ENCODE data around the gene TXNDC16. TPM values are rescaled to one million over a fixed set of nuclear protein-coding genes. Genes with fewer than 3 reads are reported as not detected.
"Not testable (repeated sequence)": the region's sequence is repeated elsewhere in the genome, so short reads cannot be mapped to it uniquely, and the experiment has no call there.

TXNDC16 gene
- total RNA-seq, 1 donor from 2014 or later = 77.9 TPM

DNA sequence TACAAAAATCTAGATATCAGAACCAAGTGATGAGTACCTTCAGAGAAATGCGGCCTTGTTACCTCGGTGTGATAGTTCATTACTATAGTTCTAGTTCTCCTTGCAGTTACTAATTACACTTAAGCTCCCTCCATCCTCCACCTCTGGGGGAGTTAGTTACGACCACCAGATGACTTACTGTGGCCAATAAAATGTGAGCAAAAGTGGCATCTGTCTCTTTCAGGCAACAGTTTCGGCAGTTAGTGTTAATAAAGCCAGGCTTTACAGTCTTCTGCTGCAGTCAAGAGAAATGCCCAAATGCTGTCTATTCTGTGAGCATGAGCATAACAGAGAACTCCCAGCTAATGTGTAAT lies 6.0 kb downstream of the TXNDC16 start:
- no peak for DNase-seq (ENCODE audit: low spot score in 2 of 2)
- no peak for FAIRE-seq

DNA sequence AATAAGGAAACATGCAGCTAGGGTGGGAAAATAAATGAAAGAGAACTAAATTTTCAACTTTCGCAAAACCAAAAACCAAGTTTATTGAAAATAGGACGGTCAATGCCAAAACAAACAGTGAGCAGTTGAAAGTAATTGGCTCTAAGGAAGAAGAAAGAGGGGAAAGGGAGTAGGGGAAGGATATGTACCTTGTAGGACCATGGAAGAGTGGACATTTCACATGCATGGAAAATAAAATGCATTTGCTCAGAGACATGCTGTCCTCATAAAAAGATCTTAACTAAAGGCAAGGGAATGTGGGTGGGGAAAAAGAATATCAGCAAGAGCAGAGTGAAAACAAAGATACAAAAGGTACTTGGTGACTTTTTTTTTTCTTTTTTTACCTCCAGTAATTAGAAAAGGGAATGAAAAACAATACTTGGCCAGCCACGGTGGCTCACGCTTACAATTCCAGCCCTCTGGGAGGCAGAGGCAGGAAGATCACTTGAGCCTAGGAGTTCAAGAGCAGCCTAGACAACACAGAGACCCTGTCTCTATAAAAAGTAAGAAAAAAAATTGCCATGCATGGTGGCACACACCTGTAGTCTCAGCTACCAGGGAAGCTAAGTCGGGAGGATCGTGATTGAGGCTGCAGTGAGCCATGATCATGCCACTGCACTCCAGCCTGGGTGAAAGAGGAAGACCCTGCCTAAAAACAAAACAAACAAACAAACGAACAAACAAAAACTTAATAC lies 6.6 kb downstream of the TXNDC16 start:
- no peak for FAIRE-seq

DNA sequence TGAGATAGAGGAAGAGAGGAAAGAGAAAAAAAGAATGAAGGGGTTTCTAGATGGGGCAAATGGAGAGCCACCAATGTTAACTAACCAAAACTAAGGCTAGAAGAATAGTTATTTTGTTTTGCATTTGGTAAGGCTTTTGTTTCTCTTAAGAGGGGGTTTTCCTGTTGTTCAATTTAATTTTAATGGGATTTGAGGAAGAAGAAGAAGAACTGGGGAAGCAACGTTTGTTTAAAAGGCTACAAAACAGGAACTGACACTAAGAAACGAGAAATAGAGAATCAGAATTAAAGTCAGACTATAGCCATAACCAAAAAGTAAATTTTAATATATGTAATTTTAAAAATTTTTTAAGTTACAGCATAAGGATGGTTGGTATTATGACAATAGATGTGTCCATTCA lies 13.7 kb downstream of the TXNDC16 start:
- no peak for DNase-seq (ENCODE audit: low spot score in 2 of 2)
- FAIRE-seq = no peak

More for the DNA sequence above, 6.6 kb downstream of the TXNDC16 start:
- DNase-seq (ENCODE audit: low spot score in 2 of 2) = no peak

DNA sequence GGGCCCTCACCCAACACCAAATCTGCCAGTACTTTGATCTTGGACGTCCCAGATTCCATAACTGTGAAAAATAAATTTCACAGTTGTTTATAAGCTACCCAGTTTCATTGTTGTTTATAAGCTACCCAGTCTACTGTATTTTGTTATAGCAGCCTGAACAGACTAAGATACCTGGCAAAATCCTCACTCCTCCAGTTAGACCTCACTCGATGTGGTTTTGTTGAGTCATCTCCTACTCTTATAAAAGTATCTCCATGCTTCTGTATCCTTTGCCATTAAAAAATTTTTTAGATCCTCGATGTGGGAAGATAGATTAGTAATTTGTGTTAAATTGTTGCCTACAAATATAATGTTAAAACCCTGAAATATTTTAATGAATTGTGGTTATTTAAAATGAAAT lies 16.0 kb downstream of the TXNDC16 start:
- DNase-seq (ENCODE audit: low spot score in 2 of 2) = no peak
- FAIRE-seq = no peak

DNA sequence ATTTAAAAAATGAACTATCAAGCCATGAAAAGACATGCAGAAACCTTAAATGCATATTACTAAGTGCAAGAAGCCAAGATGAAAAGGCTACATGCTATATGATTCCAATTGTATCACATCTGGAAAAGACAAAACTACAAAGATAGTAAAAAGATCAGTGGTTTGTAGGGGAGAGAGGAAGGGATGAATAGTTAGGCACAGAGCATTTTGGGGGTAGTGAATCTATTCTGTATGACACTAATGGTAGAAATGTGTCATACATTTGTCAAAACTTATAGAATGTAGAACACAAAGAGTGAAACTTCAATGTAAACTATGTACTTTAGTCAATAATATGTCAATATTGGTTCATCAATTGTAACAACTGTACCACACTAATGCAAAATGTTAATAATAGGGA lies 20.8 kb downstream of the TXNDC16 start:
- no peak for FAIRE-seq
- DNase-seq (ENCODE audit: low spot score in 2 of 2) = no peak

DNA sequence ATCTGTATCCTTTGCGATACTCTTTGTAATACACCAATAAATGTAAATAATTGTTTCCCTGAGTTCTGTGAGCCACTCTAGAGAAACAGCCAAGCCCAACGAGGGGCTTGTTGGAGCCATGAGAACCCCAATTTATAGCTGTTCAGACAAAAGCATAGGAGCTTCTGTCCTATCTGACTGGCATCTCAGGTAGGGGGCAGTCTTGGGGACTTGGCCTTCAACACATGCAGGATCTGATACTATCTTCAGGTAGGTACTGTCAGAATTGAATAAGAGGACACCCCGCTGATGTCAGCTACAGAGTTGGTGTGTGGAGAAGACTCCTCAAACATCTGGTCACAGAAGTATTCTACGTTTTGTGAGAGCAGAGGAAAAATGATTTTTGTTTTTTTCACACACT lies 25.3 kb downstream of the TXNDC16 start:
- FAIRE-seq (no peak), DNase-seq (ENCODE audit: low spot score in 2 of 2) (no peak)

DNA sequence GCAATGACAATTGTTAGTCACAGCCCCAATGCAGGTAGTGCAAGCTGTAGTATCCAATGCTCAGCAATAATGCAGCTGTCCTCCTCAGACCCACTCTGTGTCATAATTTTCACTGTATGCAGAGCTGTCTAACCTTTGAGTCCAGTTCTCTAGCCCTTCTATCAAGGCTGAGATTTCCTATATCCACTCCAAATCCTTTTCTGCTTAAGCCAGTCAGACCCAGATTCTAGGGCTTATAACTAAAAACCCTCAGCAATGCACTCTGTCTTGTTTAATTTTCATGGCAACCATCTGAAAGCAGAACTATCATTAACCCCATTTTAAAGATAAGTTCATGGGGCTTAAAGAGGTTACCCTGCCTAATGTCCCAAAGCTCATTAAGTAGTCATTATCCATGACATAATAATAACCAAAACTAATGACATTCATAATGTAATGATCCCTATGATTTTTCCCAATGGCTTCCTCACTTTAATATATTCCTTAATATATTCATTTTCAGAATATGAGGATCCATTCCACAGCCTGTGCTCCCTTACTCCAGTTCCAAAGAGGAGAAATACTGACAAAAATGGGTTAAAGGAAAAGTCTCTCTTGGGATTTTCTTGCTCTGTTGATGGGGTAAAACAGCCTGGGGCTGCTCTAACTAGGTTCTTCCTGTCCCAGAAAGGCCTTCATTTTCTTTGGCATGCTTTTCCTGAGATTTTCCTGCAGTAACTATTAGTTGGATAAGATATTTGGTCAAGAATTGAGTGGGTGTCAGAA lies 29.5 kb downstream of the TXNDC16 start:
- DNase-seq (ENCODE audit: low spot score in 2 of 2) (no peak), FAIRE-seq (no peak)

DNA sequence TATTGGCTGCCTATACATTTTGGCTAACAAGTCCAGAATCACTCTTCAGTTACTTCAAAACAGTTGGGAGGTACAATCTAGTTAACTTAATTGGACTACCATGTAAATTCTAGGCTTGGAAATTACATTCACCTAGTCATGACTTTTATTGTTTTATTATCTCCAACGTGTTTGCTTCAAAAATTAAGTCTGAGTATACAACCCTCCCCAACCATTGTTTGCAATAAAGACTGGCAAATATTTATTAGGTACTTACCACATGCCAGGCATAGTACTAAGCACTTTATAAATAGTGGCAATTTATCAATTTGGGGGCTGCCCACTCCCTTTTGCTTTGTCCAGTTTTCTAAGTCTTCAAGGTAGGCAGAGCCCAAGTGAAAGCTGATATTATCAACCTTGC lies 30.3 kb downstream of the TXNDC16 start:
- no peak for FAIRE-seq
- DNase-seq (ENCODE audit: low spot score in 2 of 2) = no peak

DNA sequence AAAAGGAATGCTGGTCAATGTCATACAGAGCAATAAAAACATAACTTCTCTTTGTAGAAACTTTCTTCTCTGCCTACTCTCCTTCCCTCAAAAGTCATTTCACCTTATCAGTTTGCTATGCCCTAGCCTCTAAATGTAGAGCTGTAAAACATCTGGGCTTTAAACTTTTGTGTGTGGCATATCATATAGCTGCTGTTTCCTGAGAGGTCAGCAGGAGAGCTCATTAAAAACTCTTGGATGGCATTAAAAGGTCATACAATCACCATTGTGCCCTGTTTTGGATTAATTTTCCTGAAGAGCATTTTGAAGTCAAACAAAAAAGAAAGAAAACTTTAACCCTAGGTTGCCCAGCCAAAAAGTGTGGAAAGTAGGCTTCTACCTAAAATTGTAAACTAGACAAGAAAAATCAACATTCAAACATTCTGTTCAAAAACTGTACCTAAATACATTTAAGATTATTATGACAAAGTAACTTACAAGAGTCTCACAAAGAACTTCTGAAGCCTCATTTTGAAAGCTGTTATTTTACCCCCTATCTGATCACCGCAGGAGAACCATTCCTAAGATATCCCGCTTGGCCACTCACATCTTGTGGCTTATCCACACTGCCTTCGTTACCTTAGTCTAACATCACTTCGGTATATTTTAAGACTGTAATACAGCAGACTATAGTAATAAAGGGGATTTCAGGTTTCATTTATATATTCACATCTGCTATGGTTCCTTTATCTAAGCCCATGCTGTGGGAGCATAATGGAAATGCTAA lies 38.1 kb downstream of the TXNDC16 start:
- no peak for DNase-seq (ENCODE audit: low spot score in 2 of 2)
- FAIRE-seq = no peak

DNA sequence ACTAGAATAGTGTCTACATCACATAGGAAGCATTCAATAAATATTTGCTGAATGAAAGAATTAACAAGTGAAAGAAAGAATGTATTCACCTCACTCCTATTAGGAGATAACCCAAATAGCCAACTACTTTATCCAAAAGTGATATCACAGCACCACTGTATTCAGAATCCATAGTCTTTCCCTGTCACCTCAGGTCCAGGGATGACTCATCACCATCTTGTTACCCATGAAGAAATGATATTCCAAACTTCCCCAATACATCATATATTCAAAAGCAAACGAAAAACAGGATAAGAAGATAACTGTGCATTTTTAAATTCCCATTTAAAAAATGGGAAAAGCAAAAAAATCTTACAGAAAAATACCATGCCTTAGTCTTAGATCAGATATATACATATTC lies 39.1 kb downstream of the TXNDC16 start:
- FAIRE-seq (no peak), DNase-seq (ENCODE audit: low spot score in 2 of 2) (no peak)

DNA sequence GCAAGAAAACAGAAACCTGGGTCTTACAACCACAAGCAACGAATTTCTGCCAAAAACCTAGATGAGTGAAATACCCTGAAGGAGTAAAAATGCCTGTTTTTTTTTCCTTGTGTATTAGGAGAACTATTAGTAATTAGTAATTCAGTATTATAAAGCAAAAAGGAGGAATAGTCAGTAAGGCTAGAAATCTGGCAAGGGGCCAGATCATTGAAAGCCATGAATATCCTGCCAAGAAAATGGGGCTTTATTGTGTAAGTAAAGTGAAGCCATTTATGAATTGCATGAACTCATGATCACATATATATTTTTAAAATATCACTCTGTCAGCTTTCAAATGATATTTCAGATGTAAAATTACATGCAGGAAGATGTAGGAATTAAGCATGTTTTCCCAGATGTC lies 57.9 kb downstream of the TXNDC16 start:
- DNase-seq (ENCODE audit: low spot score in 2 of 2) (no peak), FAIRE-seq (no peak)

DNA sequence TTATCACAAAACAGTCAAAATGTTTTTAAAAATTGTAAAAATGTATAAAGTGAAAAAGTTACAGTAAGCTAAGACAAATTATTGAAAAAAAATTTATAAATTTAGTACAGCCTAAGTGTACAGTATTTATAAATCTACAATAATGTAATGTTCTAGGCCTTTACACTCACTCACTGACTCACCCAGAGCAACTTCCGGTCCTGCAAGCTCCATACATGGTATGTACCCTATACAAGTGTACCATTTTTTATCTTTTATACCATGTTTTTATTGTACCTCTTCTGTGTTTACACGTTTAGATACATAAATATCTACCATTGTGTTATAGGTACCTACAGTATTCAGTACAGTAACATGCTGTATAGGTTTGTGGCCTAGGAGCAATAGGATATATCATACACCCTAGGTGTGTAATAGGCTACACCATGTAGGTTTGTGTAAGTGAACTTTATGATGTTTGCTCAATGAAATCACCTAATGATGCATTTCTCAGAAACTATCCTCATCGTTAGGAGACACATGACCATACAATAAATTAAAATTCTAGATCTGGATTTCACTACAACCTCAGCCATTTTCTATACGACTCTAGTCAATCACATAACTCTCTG lies 66.8 kb downstream of the TXNDC16 start:
- no peak for DNase-seq (ENCODE audit: low spot score in 2 of 2)
- no peak for FAIRE-seq

DNA sequence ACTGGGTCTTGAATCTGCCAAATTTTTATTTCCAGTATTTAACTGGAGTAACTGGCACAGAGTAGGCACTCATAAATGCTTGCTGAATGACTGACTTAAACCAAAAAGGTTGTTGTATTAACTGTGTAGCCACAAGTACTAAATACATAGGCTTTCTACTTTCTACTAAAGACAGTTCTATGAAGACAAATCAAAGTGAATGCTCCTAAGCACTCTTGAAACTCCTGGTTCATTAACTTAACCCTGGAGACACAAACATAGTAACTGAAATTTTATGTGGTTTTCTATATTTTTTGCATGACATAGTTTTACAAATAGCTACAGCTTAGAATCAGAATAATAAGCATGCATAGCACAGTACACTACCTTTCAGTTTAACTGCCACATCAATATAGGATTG lies 70.4 kb downstream of the TXNDC16 start:
- FAIRE-seq (no peak), DNase-seq (ENCODE audit: low spot score in 2 of 2) (no peak)

DNA sequence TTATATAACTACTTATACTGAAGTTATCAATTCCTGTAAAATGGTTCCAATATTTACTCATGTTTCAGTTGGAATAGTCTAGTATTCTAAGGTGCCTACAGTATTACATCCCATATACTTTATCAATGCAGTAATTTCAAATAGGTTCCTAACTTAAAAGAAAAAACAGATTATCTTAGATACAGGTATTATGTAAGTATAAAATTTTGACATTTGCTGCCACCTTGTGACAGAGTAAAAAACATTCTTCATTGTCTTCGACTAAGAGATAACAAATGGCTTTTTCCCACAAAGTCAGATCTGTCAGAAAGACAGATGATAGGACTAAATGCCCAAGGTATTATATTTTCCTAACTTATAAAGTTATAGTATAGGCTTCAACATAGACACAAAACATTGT lies 78.7 kb downstream of the TXNDC16 start:
- DNase-seq (ENCODE audit: low spot score in 2 of 2) (no peak), FAIRE-seq (peak; percentile 28)

DNA sequence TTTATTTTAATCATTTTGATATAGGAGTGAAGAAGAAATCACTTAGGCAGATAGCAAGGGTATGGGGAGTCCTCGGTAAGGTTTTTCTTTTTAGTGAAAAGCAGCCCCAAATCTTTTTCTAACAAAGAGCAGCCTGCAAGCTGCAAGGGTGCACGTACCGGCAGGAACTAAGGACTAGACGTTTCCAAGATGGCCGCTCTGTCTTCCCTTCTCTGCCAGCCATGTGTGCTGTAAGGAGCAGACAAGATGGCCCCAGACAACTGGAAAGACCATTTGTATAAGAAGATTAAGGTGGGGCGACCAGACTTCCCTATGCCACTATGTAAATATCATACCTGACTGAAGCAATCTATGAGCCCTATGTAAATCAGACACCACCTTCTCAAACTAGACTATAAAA lies 79.6 kb downstream of the TXNDC16 start:
- FAIRE-seq (no peak), DNase-seq (ENCODE audit: low spot score in 2 of 2) (no peak)

DNA sequence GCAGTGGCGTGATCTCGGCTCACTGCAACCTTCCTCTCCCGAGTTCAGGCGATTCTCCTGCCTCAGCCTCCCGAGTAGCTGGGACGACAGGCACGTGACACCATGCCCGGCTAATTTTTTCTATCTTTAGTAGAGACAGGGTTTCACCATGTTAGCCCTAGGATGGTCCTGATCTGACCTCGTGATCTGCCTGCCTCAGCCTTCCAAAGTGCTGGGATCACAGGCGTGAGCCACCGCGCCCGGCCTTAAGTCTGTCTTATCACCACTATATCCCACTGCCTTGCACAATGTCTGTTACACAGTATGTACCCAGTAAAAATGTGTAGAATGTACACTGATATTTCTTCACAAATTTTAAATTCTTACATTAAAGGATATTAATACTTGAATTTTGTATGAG lies 80.1 kb downstream of the TXNDC16 start:
- not testable (repeated sequence) for DNase-seq (ENCODE audit: low spot score in 2 of 2); FAIRE-seq

DNA sequence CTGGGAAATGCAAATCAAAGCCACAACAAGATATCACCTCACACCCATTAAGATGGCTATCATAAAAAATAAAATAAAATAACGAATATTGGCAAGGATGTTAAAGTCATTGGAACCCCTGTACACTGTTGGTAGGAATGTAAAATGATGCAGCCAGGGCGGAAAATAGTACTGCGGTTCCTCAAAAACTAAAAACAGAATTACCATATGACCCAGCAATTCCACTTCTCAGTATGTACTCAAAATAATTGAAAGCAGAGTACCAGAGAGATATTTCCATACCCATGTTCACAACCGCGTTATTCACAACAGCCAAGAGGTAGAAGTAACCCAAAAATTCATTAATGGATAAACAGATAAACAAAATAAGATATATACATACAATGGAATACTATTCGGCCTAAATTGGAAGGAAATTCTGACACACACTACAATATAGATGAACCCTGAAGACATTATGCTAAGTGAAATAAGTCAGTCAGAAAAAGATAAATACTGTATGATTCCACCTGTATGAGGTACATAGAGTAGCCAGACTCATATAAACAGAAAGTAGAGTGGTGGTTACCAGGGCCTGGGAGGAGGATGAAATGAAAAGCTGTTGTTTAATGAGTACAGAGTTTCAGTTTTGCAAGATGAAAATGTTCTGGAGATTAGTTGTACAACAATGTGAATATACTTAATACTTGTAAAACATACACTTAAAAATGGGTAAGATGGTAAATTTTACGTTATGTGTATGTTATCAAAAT lies 84.6 kb downstream of the TXNDC16 start:
- peak; percentile 69 for FAIRE-seq

DNA sequence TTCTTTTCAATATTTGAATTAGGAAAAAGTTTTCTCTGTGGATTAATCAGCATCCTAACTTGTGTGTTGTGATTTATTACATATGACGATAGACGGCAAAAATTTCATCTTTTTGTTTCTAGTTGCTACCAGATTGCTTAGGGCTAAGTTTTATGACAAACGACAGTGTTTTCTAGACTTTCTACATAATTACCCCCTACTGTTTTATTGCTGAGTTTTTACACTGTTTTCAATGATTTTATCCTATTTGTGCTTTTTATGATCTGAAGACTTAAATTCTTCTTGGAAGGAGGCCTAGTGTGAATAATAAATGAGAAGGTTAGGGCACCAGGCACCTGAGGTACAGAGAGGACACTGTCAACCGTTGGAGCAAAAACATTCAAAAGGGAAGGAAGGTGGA lies 88.1 kb downstream of the TXNDC16 start:
- FAIRE-seq (no peak), DNase-seq (ENCODE audit: low spot score in 2 of 2) (no peak)

More for the DNA sequence above, 84.6 kb downstream of the TXNDC16 start:
- no peak for DNase-seq (ENCODE audit: low spot score in 2 of 2)

DNA sequence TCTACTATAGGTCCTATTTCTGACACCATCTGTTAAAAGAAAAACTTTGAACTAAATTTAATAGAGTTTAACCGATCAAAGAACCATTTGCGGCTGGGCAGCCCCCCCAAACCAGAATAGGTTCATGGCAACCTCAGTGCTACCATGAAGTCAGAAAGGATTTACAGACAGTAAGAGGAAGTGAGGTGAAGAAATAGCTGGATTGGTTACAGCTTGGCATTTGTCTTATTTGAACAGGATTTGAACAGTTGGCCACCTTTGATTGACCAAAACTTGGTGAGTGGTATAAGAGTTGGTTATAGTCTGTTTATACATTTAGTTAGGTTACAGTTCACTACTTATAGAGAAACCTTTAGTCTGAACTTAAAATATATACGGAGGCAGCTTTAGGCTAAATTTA lies 88.9 kb downstream of the TXNDC16 start:
- no peak for FAIRE-seq
- no peak for DNase-seq (ENCODE audit: low spot score in 2 of 2)

DNA sequence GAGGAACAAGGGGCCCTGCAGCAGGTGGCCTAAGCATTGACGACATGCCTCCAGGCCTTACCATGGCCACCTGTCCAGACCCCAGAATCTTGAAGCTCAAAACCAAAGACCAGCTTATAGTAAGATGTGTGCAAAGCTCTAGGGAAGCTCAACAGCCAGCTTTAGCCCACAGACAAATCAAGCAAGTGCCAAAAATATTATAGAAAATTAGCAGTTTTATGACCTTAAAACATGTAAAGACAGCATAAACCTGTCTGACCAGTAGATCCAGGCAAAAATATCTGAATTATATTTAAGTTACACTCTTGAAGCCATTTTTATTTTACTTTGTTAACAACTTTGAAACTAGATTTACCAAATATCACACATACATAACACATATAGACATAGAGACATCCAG lies 90.6 kb downstream of the TXNDC16 start:
- no peak for DNase-seq (ENCODE audit: low spot score in 2 of 2)
- FAIRE-seq = no peak

Measured in frontal cortex (tissue), 4 donors.